Endothelial cell of umbilical vein (primary cell): Measurements from ENCODE around the gene CKS1B. TPM values are rescaled to one million over a fixed set of nuclear protein-coding genes. Genes with fewer than 3 reads are reported as not detected.
A peak's percentile ranks its signal among the peaks of the same experiment; 100 is the strongest.

Experiments
- BruUV-seq: library from RNA; stranded (reverse); fragments of 400-500 nt; replicated peaks from 2 replicates; lab custom pipeline; 2021; lab: Mats Ljungman, UMichigan
- CTCF ChIA-PET: fragments of 300-600, 350-600 bp; sonication (Branson Sonifier 250); formaldehyde crosslinking; loops from one replicate; lab custom pipeline; 2021; ENCODE audit warnings: antibody characterized with exemption, inconsistent platforms; lab: Charles Lee
- POLR2A ChIA-PET: fragments of 300-600, 350-600 bp; sonication (Branson Sonifier 250); formaldehyde crosslinking; loops from one replicate; lab custom pipeline; 2021; ENCODE audit warnings: antibody characterized with exemption, inconsistent platforms; lab: Charles Lee
- DNase-seq: peaks from one replicate; pipeline ENCODE4 v3.0.0-alpha.2; 2011; ENCODE audit warnings: low read depth, low spot score
- FAIRE-seq: peaks from 2 replicates; lab custom pipeline; 2011; peaks lifted over from hg19 to GRCh38; lab: Jason Lieb, UNC
- H2AFZ ChIP-seq: 2 replicates; pipeline ENCODE4 v1.6.0; 2012; ENCODE audit warnings: low read depth, low read length, control low read depth, inconsistent platforms
- H3K27ac ChIP-seq: 2 replicates; pipeline ENCODE4 v1.5.1; 2011; ENCODE audit warnings: low read depth, mild to moderate bottlenecking, control low read depth, low read length, moderate library complexity; ENCODE audit not compliant: insufficient read depth
- H3K27me3 ChIP-seq, 2 experiments: 2 replicates each; pipeline versions ENCODE4 v1.6.0 to v1.6.1; 2011; ENCODE audit warnings: low read length in 2 of 2, mixed read lengths in 1 of 2; ENCODE audit not compliant: control insufficient read depth in 2 of 2, insufficient read depth in 2 of 2
- H3K36me3 ChIP-seq, 2 experiments: 2 replicates in 1 of 2; 3 replicates in 1 of 2; pipeline ENCODE4 v1.5.1; 2011; ENCODE audit warnings: low read length in 2 of 2, mild to moderate bottlenecking in 1 of 2, moderate library complexity in 1 of 2; ENCODE audit not compliant: control insufficient read depth in 2 of 2, insufficient read depth in 2 of 2; ENCODE audit errors: extremely low read depth in 1 of 2
- H3K4me1 ChIP-seq: 3 replicates; pipeline ENCODE4 v1.5.1; 2011; ENCODE audit warnings: mild to moderate bottlenecking, low read length; ENCODE audit not compliant: control insufficient read depth, insufficient read depth; ENCODE audit errors: extremely low read depth
- H3K4me2 ChIP-seq: 2 replicates; pipeline ENCODE4 v1.6.1; 2011; ENCODE audit warnings: low read length, control low read depth, mixed read lengths; ENCODE audit not compliant: insufficient read depth
- H3K4me3 ChIP-seq, 3 experiments: fragments of 200-600 bp in 1 of 3; sonication (generic), shearing (Covaris generic) in 1 of 3; replicated peaks in 1 of 3; 2 replicates each; pipeline ENCODE4 v1.5.1; 2011 to 2016; ENCODE audit warnings: control low read depth in 3 of 3, low read length in 3 of 3, mild to moderate bottlenecking in 2 of 3, inconsistent platforms in 1 of 3, low read depth in 1 of 3, moderate library complexity in 1 of 3; ENCODE audit not compliant: insufficient read depth in 1 of 3
- H3K79me2 ChIP-seq: 2 replicates; pipeline ENCODE4 v1.6.0; 2012; ENCODE audit warnings: low read length, inconsistent platforms; ENCODE audit not compliant: control insufficient read depth, insufficient read depth
- H3K9ac ChIP-seq: replicated peaks from 2 replicates; pipeline ENCODE3; 2011; ENCODE audit warnings: low read length, control low read depth; ENCODE audit not compliant: insufficient read depth; ENCODE audit errors: extremely low read depth
- H3K9me1 ChIP-seq: replicated peaks from 3 replicates; pipeline ENCODE4 v1.6.0; 2011; ENCODE audit warnings: mild to moderate bottlenecking, low read length; ENCODE audit not compliant: control insufficient read depth, insufficient read depth; ENCODE audit errors: extremely low read depth
- H3K9me3 ChIP-seq: replicated peaks from 2 replicates; pipeline ENCODE4 v1.5.1; 2012; ENCODE audit warnings: low read length, inconsistent platforms; ENCODE audit not compliant: control insufficient read depth, insufficient read depth
- H4K20me1 ChIP-seq: replicated peaks from 2 replicates; pipeline ENCODE3; 2011; ENCODE audit warnings: mild to moderate bottlenecking, low read length; ENCODE audit not compliant: control insufficient read depth, insufficient read depth; ENCODE audit errors: extremely low read depth
- FOS ChIP-seq: IDR thresholded peaks from 2 replicates; pipeline ENCODE4 v1.6.1; 2011; ENCODE audit warnings: mild to moderate bottlenecking, low read length, moderate library complexity, borderline replicate concordance; ENCODE audit not compliant: insufficient read depth
- GATA2 ChIP-seq: IDR thresholded peaks from 2 replicates; pipeline ENCODE4 v1.7.0; 2011; ENCODE audit warnings: low read depth, mild to moderate bottlenecking, moderate library complexity, mixed read lengths, low read length; ENCODE audit not compliant: insufficient read length, insufficient read depth
- JUN ChIP-seq: IDR thresholded peaks from 2 replicates; pipeline ENCODE4 v1.6.1; 2011; ENCODE audit warnings: borderline replicate concordance, low read depth; ENCODE audit not compliant: insufficient read length, insufficient read depth
- POLR2A ChIP-seq: IDR thresholded peaks from 2 replicates; pipeline ENCODE4 v1.6.1; 2012; ENCODE audit warnings: low read depth, mild to moderate bottlenecking, control low read depth, low read length
- POLR2AphosphoS5 ChIP-seq: IDR thresholded peaks from 2 replicates; pipeline ENCODE4 v1.6.1; 2012; ENCODE audit warnings: low read depth, mild to moderate bottlenecking, control low read depth, low read length, moderate library complexity; ENCODE audit not compliant: insufficient read depth
- dilution Hi-C: fragments of 300-500 bp; cut with MboI; formaldehyde crosslinking; loops from one replicate; pipeline ENCODE4 v1.15.0; 2019; ENCODE audit warnings: low sequenced_read_pairs; ENCODE audit not compliant: extremely low pct_ligation_motif_present
- intact Hi-C: fragments of 100-400 bp; cut with micrococcal nuclease; formaldehyde crosslinking; loops from one replicate; pipeline ENCODE4 v1.10.0; 2022
- polyA plus RNA-seq, 4 experiments: library from polyadenylated mRNA; depleted of rRNA in 3 of 4; stranded (reverse) in 3 of 4; unstranded in 1 of 4; fragments of >200 nt; gene quantifications; 2 replicates each; pipeline versions ENCODE4 v1.2.1 to v1.2.3, GENCODE V29; 2011 to 2012; ENCODE audit warnings: missing spikeins in 1 of 4
- total RNA-seq: library from RNA; stranded (reverse); gene quantifications from 2 replicates; pipeline ENCODE4 v1.2.3, GENCODE V29; 2021
- TF ChIP-seq, protein P1 (sequence below), 2 donors: IDR thresholded peaks; 1 replicate in 1 of 2; 2 replicates in 1 of 2; pipeline ENCODE4 v1.5.1; 2011; ENCODE audit warnings: low read length in 2 of 2, mild to moderate bottlenecking in 2 of 2, moderate library complexity in 2 of 2, control low read depth in 1 of 2, inconsistent platforms in 1 of 2, low read depth in 1 of 2; ENCODE audit not compliant: insufficient read depth in 1 of 2; ENCODE audit errors: extremely low read depth in 1 of 2

Gene CKS1B
- total and polyA plus RNA-seq, 2 donors (not counting 3 experiments of a cell fraction or from before 2014, with no cell fraction given), result 126 to 280 TPM

GRCh38 chr1:154972517-154973343 is 1.8 kb upstream of the CKS1B start:
- Histone ChIP-seq H3K4me1 (peaks cover 51% of the 10 kb centered on the region), H3K9me1 (no peaks in the 10 kb centered on the region), H3K36me3 (no peaks in the 10 kb centered on the region), H3K9me3 (no peaks in the 10 kb centered on the region), H3K4me3 (peak overlapping the region in 2 of 3 experiments; percentile 62 to 64), H3K27ac (peak overlapping the region; percentile 99), H3K27me3 (no peaks in the 10 kb centered on the region), H4K20me1 (no peaks in the 10 kb centered on the region), H3K79me2 (peaks cover 57% of the 10 kb centered on the region), H3K4me2 (peak overlapping the region; percentile 80), H3K9ac (peak overlapping the region; percentile 92), H2AFZ (no peak overlapping the region)
- no peak for TF ChIP-seq POLR2AphosphoS5
- TF ChIP-seq JUN, result peak; percentile 48
- peak; percentile 81 for TF ChIP-seq POLR2A
- TF ChIP-seq GATA2, result peak; percentile 22
- peak; percentile 52 for TF ChIP-seq FOS
- TF ChIP-seq, protein P1, sequence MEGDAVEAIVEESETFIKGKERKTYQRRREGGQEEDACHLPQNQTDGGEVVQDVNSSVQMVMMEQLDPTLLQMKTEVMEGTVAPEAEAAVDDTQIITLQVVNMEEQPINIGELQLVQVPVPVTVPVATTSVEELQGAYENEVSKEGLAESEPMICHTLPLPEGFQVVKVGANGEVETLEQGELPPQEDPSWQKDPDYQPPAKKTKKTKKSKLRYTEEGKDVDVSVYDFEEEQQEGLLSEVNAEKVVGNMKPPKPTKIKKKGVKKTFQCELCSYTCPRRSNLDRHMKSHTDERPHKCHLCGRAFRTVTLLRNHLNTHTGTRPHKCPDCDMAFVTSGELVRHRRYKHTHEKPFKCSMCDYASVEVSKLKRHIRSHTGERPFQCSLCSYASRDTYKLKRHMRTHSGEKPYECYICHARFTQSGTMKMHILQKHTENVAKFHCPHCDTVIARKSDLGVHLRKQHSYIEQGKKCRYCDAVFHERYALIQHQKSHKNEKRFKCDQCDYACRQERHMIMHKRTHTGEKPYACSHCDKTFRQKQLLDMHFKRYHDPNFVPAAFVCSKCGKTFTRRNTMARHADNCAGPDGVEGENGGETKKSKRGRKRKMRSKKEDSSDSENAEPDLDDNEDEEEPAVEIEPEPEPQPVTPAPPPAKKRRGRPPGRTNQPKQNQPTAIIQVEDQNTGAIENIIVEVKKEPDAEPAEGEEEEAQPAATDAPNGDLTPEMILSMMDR (IDR thresholded peaks at IDR 0.05; ENCODE audit: extremely low read depth in 1 of 2, insufficient read depth in 1 of 2, low read depth in 1 of 2, low read length in 2 of 2), result no peak
- dilution Hi-C loops, result no loop called here
- BruUV-seq, result no TSS peak
- intact Hi-C loops, result loop anchor here (1.0 to 10.0 kb wide), 4 partner anchors 18 to 488 kb away; partner anchors contain the start of genes EFNA1 and ZBTB7B
- POLR2A ChIA-PET, result interaction anchor here (0.7 to 2.7 kb wide), 8 partner anchors 10 to 29 kb away, joined by 3 to 24 read pairs (median 4); partner anchors contain the start of genes FLAD1, LENEP, PBXIP1 and PYGO2
- CTCF ChIA-PET, result interaction anchor here (0.7 to 8.5 kb wide), 13 partner anchors 11 to 200 kb away, joined by 3 to 81 read pairs (median 6); partner anchors contain the start of genes ADAM15, KRTCAP2, LENEP and PBXIP1
- FAIRE-seq (no peak), DNase-seq (peak; percentile 95)
